ENCODE measurements around the gene MARVELD1. TPM values are rescaled to one million over a fixed set of nuclear protein-coding genes. Genes with fewer than 3 reads are reported as not detected.

Gene MARVELD1
- total and polyA plus RNA-seq, 2 of the 13 experiments (the other 11 are each of a cell fraction or from before 2014, with no cell fraction given): not detected

- no peak for TF ChIP-seq ZXDC (CRISPR knock-in tag; IDR thresholded peaks at IDR 0.05)
- no peak for TF ChIP-seq AFF4 (CRISPR knock-in tag; IDR thresholded peaks at IDR 0.05)
- TF ChIP-seq BCL6 (CRISPR knock-in tag; IDR thresholded peaks at IDR 0.05): peak; percentile 11; the same call in 1 of the 2 replicates
- TF ChIP-seq FOXP4 (CRISPR knock-in tag; IDR thresholded peaks at IDR 0.05): 0 out of 2 replicates have a peak, but pooled peaks have one; percentile 7
- no peak for TF ChIP-seq ARNTL (CRISPR knock-in tag; IDR thresholded peaks at IDR 0.05)
- TF ChIP-seq TEAD2 (CRISPR knock-in tag; IDR thresholded peaks at IDR 0.05): no peak
- no peak for TF ChIP-seq FOXC1 (CRISPR knock-in tag; IDR thresholded peaks at IDR 0.05; ENCODE audit: borderline replicate concordance)
- TF ChIP-seq RBM22 (optimal IDR thresholded peaks at IDR 0.05; ENCODE audit: low read length): peak; percentile 37
- TF ChIP-seq RXRA (CRISPR knock-in tag; IDR thresholded peaks at IDR 0.05): no peak
- TF ChIP-seq NFIB (CRISPR knock-in tag; IDR thresholded peaks at IDR 0.05; ENCODE audit: borderline replicate concordance): no peak
- no peak for TF ChIP-seq ZNF143 (CRISPR knock-in tag; IDR thresholded peaks at IDR 0.05)
- TF ChIP-seq, protein P1, sequence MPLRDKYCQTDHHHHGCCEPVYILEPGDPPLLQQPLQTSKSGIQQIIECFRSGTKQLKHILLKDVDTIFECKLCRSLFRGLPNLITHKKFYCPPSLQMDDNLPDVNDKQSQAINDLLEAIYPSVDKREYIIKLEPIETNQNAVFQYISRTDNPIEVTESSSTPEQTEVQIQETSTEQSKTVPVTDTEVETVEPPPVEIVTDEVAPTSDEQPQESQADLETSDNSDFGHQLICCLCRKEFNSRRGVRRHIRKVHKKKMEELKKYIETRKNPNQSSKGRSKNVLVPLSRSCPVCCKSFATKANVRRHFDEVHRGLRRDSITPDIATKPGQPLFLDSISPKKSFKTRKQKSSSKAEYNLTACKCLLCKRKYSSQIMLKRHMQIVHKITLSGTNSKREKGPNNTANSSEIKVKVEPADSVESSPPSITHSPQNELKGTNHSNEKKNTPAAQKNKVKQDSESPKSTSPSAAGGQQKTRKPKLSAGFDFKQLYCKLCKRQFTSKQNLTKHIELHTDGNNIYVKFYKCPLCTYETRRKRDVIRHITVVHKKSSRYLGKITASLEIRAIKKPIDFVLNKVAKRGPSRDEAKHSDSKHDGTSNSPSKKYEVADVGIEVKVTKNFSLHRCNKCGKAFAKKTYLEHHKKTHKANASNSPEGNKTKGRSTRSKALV (CRISPR knock-in tag; IDR thresholded peaks at IDR 0.05): no peak
- TF ChIP-seq ZNF317 (CRISPR knock-in tag; IDR thresholded peaks at IDR 0.05): no peak
- peak; percentile 40 for TF ChIP-seq NR2F6 (IDR thresholded peaks at IDR 0.05)
- TF ChIP-seq NR2F6 (CRISPR knock-in tag; IDR thresholded peaks at IDR 0.05): peak; percentile 46
- TF ChIP-seq RFX1 (IDR thresholded peaks at IDR 0.05): no peak
- TF ChIP-seq HNF1B (CRISPR knock-in tag; IDR thresholded peaks at IDR 0.05): no peak
- TF ChIP-seq, protein P2, sequence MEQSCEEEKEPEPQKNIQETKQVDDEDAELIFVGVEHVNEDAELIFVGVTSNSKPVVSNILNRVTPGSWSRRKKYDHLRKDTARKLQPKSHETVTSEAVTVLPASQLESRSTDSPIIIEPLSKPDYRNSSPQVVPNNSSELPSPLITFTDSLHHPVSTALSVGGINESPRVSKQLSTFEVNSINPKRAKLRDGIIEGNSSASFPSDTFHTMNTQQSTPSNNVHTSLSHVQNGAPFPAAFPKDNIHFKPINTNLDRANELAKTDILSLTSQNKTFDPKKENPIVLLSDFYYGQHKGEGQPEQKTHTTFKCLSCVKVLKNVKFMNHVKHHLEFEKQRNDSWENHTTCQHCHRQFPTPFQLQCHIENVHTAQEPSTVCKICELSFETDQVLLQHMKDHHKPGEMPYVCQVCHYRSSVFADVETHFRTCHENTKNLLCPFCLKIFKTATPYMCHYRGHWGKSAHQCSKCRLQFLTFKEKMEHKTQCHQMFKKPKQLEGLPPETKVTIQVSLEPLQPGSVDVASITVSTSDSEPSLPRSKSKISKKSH (CRISPR knock-in tag; IDR thresholded peaks at IDR 0.05; ENCODE audit: borderline replicate concordance): no peak
These were observed 31.5 kb upstream of the MARVELD1 start (continued) for GRCh38 chr10:97682042-97682441.

Measured in HepG2 (cell line).